ENCODE results near the gene CLPTM1.

GRCh38 chr19:45009625-45010255, 54.6 kb downstream of the CLPTM1 start:
- TF ChIP-seq MYC (IDR thresholded peaks at IDR 0.05; ENCODE audit: low read depth, low read length) (no peak), MYC (CRISPR knock-in tag; IDR thresholded peaks at IDR 0.05; ENCODE audit: borderline replicate concordance, low read depth) (no peak), USF1 (CRISPR knock-in tag; IDR thresholded peaks at IDR 0.05) (no peak), CTCF (IDR thresholded peaks at IDR 0.05 in 2 of 3, conservative IDR thresholded peaks at IDR 0.05 in 1 of 3; ENCODE audit: insufficient read depth in 2 of 3, low read depth in 1 of 3, low read length in 3 of 3) (no peak), TAF1 (IDR thresholded peaks at IDR 0.05; ENCODE audit: control insufficient read depth, extremely low read depth, insufficient read depth, low read length, severe bottlenecking) (no peak), CTBP1 (IDR thresholded peaks at IDR 0.05; ENCODE audit: borderline replicate concordance) (no peak), POLR2A (conservative IDR thresholded peaks at IDR 0.05) (no peak), EZH2 (IDR thresholded peaks at IDR 0.05; ENCODE audit: borderline replicate concordance, low read depth, low read length) (no peak), TBL1XR1 (IDR thresholded peaks at IDR 0.05; ENCODE audit: low read length in 2 of 2) (no peak), ZNF77 (CRISPR knock-in tag; IDR thresholded peaks at IDR 0.05) (no peak)

All from K562 (cell line).